ENCODE results near the gene CACNA1S. TPM values are rescaled to one million over a fixed set of nuclear protein-coding genes. Genes with fewer than 3 reads are reported as not detected.
A peak's percentile ranks its signal among the peaks of the same experiment; 100 is the strongest.

The CACNA1S gene
- total RNA-seq, 1 donor from 2014 or later = 0.06 TPM

DNA sequence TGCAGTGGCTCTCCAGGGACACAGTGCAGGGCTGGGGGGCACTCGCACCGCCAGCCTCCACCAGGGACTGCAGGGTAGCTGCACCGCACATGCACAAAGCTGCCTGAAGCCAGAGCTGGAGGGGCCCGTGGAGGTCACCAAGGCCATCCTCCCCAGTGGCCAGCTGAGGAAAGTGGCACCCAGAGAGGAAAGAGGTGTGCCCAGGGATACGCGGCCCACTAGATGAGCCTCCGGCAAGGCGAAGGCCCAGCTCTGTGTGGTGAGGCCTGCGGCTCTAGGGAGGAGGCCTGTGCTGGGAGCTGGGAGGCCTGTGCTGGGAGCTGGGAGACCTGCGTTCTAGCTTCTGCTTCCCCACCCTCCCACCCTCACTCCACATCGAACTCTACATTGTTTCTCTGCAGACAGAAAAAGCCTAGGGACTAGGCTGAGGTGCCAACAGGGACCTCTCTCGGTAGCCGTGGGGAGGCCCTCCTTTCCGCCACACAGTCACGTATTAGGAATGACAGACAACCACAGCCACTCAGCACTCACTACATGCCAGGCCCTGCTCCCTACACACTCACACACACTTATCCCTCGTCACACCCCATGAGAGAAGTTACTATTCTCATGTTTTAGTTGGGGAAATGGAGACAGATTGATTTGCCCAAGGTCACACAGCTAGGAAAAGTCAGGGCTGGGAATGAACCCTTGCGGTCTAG is 15.7 kb upstream of the CACNA1S start:
- peak; percentile 15 for DNase-seq
- no peaks in the 10 kb centered on the region for H3K27me3 ChIP-seq (ENCODE audit: low read depth)
- H3K36me3 ChIP-seq = no peaks in the 10 kb centered on the region
- TF ChIP-seq, protein P1, sequence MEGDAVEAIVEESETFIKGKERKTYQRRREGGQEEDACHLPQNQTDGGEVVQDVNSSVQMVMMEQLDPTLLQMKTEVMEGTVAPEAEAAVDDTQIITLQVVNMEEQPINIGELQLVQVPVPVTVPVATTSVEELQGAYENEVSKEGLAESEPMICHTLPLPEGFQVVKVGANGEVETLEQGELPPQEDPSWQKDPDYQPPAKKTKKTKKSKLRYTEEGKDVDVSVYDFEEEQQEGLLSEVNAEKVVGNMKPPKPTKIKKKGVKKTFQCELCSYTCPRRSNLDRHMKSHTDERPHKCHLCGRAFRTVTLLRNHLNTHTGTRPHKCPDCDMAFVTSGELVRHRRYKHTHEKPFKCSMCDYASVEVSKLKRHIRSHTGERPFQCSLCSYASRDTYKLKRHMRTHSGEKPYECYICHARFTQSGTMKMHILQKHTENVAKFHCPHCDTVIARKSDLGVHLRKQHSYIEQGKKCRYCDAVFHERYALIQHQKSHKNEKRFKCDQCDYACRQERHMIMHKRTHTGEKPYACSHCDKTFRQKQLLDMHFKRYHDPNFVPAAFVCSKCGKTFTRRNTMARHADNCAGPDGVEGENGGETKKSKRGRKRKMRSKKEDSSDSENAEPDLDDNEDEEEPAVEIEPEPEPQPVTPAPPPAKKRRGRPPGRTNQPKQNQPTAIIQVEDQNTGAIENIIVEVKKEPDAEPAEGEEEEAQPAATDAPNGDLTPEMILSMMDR (IDR thresholded peaks at IDR 0.05) = no peak
- no peak overlapping the region for H3K27ac ChIP-seq
- intact Hi-C loops (cut with DNase I) = no loop called here
- H3K4me3 ChIP-seq = no peak overlapping the region
- no peaks in the 10 kb centered on the region for H3K9me3 ChIP-seq
- H3K4me1 ChIP-seq = no peaks in the 10 kb centered on the region
- peak in 1 of 2 donors; percentile 22 for ATAC-seq

DNA sequence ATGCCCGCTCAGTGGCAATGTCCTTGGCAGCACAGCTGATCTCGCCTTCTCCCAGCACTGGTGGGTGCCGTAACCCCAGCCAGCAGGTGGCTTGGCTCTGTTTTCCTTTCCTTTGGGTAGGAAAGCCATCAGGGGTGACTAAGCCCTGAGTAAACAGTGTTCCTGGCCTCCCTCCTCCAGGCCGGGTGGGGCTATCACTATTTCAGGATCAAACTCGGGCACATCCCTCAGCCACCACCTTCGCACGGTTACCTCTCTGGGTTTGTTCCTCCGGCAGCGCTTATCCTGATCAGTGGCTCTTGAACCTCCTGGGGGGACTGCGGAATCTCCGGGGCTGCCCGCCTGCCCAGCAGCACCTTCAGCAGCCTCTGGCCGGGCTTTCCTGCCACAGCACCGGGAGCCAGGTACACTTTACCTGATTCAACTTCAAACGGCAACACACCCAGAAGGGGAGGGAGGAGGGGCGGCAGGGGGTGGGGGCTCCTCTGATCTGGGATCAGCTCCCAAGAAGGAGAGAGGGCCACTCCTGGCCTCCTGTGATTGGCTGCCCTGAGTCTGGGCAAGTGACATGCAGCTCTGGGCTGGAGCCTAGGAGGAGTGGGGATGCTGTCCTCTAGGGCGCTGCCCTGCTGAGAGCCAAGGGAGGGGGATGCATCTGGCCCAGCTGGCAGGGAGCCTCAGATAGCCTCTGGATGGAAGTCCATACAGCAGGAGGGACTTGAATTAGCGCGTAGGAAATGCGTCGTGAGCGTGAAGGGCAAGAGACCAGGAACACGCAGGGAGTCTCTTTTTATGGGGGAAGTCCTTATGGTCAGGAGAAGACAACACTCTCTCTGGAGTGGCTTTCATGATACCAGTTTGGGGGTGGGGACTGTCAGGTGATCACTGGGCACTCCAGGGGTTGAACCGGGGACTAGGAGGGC is 14.9 kb upstream of the CACNA1S start, which contains the start of gene ASCL5:
Gene ASCL5, minus strand, starts transcription at position 353 of the 923 bp plus-strand sequence. CDS start 11,812 bp downstream, outside the sequence.
- Histone ChIP-seq H3K4me1 (no peaks in the 10 kb centered on the region), H3K36me3 (no peaks in the 10 kb centered on the region), H3K27ac (no peak within 1 kb of the TSS), H3K9me3 (no peaks in the 10 kb centered on the region), H3K4me3 (no peak within 1 kb of the TSS), H3K27me3 (ENCODE audit: low read depth) (peaks cover 4% of the 10 kb centered on the region)
- intact Hi-C loops (cut with DNase I) = no loop called here
- TF ChIP-seq, protein P1 (IDR thresholded peaks at IDR 0.05) = no peak
- peak; percentile 75 to 76 for ATAC-seq
- DNase-seq = no peak

DNA sequence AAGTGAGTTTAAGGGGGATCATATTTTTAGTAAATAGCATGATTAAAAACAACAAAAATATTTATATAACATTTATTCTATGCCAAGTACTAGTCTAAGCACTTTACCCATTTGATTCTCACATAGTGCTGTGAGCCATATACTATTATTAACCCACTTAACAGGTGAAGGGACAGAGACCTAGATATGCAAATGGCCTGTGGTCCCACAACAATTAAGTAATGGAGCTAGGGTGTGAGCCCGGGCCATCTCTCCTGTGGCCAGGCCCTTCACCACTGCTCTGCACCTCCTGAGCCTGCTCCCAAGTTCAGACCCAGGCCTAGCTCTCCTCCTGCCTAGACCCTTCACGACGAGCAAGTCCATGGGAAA is 14.2 kb upstream of the CACNA1S start:
- H3K27me3 ChIP-seq (ENCODE audit: low read depth) = peaks cover 8% of the 10 kb centered on the region
- intact Hi-C loops (cut with DNase I) = no loop called here

DNA sequence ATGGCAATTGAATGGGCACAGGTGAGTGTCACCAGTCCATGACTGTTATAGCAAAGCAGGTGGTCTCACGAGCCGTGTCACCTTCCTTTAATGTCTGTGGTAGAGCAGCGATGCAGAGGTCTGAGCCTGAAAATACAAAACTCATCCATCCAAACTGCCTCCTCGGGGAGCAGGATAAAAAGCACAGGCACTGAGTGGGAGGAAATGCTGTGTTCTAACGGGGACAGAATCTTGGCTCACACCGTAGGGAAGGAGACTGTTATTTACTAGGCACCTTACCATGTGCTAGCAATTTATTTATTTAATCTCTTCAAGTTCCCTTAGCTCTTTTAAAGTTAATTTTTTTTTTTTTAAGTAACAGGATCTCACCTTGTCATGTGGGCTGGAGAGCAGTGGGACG is 13.6 kb upstream of the CACNA1S start:
- H3K4me1 ChIP-seq = no peaks in the 10 kb centered on the region
- TF ChIP-seq, protein P1 (IDR thresholded peaks at IDR 0.05) = no peak
- DNase-seq = no peak
- H3K36me3 ChIP-seq = no peaks in the 10 kb centered on the region
- no peaks in the 10 kb centered on the region for H3K9me3 ChIP-seq
- H3K4me3 ChIP-seq = no peak overlapping the region
- intact Hi-C loops (cut with DNase I) = no loop called here
- H3K27ac ChIP-seq = no peak overlapping the region
- ATAC-seq = no peak
- peaks cover 8% of the 10 kb centered on the region for H3K27me3 ChIP-seq (ENCODE audit: low read depth)

More for the DNA sequence above, 14.2 kb upstream of the CACNA1S start:
- no peaks in the 10 kb centered on the region for H3K4me1 ChIP-seq
- H3K27ac ChIP-seq = no peak overlapping the region
- TF ChIP-seq, protein P1 (IDR thresholded peaks at IDR 0.05) = no peak
- no peaks in the 10 kb centered on the region for H3K9me3 ChIP-seq
- no peak overlapping the region for H3K4me3 ChIP-seq
- no peak for DNase-seq
- H3K36me3 ChIP-seq = no peaks in the 10 kb centered on the region
- no peak for ATAC-seq

DNA sequence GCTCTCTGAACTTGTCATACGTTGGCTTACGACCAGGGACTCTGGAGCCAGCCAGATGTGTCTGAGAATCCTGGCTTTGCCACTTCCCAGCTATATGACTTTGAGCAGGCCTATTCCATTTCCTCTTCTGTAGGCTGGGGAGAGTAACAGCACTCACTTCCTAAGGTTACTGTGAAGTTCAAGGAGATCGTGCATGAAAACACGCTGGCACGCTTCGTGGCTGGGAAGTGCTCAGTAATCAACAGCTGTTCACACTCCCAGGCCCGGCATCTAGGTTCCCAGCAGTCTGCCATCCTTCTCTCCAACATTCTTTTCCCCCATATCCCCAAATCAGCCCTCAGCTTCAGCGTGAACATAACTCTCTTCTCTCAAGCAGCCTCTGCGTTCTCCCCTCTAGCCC is 12.8 kb upstream of the CACNA1S start:
- no peak overlapping the region for H3K27ac ChIP-seq
- no peak overlapping the region for H3K4me3 ChIP-seq
- no peaks in the 10 kb centered on the region for H3K36me3 ChIP-seq
- H3K4me1 ChIP-seq = no peaks in the 10 kb centered on the region
- intact Hi-C loops (cut with DNase I) = no loop called here
- peaks cover 11% of the 10 kb centered on the region for H3K27me3 ChIP-seq (ENCODE audit: low read depth)
- ATAC-seq = no peak
- no peak for DNase-seq
- no peaks in the 10 kb centered on the region for H3K9me3 ChIP-seq
- TF ChIP-seq, protein P1 (IDR thresholded peaks at IDR 0.05) = no peak
